DMS153 (cell line): ENCODE data around the gene TMEM232.
"Not testable (repeated sequence)": the region's sequence is repeated elsewhere in the genome, so short reads cannot be mapped to it uniquely, and the experiment has no call there.

Experiments
- DNase-seq: peaks from one replicate; lab custom pipeline; 2025; lab: John Stamatoyannopoulos, UW

TMEM232 gene

DNA sequence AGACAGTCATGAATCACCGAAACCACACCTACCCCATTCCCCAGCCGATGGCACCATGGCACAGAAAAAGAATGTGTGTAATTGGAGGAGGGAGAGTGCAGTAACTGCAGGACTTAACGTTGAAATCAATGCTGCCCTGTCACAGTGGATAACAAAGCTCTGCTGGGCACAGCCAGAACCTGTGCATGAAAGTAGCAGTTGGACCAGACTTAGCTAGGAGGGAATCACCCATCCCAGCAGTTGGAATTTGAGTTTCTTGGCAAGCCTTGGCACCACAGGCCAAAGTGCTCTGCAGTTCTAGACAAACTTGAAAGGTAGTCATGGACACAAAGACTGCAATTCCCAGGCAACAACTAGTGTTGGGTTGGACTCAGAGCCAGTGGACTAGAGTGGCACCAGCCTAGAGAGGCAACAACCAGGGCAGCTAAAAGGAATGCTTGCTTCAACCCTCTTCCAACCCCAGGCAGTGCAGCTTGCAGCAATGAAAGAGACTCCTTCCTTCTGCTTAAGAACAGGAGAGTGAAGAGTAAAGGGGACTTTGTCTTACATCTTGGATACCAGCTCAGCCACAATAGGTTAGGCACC, 19.1 kb downstream of the TMEM232 start:
- no peak for DNase-seq

DNA sequence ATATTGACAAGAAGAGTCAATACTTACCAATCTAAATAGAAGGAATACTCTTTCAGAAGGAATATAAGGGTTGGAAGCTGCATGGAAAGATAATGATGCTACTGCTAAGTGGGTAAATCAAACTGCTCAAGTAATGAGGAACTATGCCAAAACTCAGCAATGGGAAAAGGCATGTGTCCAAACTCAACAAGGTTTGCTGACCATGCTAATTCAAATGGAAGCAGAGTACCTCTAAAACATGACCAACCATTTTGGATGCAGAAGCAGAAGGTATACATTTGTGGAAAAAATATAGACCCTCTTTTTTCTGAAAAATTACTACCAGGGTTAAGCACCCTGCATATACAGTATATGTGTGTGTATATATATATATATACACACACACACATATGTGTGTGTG, 21.1 kb downstream of the TMEM232 start:
- DNase-seq, result no peak

DNA sequence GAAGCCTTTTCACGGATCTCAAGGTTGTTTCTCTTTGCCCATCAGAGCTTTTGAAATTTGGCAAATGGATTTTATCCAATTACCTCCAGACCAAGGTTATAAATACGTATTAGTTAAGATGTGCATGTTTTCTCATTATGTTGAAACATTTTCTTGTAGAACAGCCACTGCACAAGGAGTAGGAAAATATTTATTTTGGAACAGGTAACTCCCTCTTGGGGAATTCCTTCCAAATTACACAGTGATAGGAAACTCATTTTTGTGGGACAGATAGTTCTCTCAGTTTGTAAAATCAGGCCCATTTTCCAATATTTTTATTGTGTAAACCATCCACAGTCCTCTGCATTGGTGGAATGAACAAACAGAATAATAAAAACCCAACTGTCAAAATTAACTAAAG, 23.0 kb downstream of the TMEM232 start:
- DNase-seq, result no peak

DNA sequence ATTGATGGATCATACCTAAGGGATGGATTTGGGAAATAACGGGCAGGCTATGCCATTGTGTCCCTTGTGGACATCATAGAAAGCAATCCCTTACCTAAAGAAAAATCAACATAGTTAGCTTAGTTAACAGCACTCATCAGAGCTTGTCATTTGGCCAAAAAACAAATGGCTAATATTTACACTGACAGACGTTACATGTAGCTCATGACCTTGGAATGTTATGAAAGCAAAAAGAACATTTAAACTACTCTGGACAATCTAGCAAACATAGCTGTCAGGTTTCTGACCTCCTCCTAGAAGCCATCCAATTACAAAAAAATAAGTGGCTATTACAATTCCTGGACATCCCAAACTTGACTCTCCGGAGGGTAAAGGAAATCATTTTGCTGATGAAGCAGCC, 23.8 kb downstream of the TMEM232 start:
- DNase-seq, result no peak

DNA sequence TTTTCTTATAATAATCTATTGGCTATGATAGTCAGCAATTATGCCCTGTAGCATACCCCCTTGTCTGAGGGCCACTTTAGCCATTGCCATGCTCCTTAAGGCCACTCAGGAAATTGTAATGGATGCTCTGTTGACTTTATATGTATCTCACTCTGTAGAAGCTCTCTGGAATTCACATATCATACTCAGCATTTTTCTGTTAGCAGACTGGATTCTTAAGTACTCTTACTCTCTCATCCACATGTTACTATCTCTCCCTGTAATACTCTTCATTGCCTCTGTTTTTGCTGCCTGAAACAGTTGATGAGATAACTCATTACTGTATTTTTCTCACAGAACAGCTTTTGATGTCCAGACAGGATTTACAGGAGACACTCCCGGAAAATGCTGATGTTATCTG, 24.2 kb downstream of the TMEM232 start:
- no peak for DNase-seq

DNA sequence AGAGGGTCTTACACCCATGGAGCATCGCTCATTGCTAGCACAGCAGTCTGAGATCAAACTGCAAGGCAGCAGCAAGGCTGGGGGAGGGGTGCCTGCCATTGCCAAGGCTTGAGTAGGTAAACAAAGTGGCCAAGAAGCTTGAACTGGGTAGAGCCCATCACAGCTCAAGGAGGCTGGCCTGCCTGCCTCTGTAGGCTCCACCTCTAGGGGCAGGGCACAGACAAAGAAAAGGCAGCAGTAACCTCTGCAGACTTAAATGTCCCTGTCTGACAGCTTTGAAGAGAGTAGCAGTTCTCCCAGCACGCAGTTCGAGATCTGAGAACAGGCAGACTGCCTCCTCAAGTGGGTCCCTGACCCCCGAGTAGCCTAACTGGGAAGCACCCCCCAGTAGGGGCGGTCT, 33.8 kb downstream of the TMEM232 start:
- not testable (repeated sequence) for DNase-seq

DNA sequence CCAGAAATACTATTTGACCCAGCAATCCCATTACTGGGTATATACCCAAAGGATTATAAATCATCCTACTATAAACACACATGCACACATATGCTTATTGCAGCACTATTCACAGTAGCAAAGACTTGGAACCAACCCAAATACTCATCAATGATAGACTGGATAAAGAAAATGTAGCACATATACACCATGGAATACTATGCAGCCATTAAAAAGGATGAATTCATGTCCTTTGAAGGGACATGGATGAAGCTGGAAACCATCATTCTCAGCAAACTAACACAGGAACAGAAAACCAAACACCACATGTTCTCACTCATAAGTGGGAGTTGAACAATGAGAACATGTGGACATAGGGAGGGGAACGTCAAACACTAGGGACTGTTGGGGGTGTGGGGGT, 35.9 kb downstream of the TMEM232 start:
- not testable (repeated sequence) for DNase-seq

DNA sequence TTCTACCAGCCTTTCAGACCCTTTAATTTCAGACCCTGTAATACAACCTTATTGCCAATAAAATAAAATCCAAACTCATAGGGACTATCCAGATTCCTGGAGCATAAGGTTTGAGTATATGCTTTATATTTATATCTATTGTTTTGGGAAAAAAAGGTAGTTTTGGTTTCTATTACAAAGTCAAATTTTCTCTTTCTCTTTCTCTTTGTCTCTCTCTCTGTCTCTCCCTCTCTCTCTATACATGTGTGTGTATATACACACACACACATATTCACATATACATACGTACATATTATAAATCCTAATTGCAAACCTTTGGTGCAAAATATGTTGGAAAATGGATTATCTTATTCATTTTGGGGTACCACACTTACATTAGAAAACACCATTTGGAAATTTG, 39.0 kb downstream of the TMEM232 start:
- DNase-seq, result no peak

DNA sequence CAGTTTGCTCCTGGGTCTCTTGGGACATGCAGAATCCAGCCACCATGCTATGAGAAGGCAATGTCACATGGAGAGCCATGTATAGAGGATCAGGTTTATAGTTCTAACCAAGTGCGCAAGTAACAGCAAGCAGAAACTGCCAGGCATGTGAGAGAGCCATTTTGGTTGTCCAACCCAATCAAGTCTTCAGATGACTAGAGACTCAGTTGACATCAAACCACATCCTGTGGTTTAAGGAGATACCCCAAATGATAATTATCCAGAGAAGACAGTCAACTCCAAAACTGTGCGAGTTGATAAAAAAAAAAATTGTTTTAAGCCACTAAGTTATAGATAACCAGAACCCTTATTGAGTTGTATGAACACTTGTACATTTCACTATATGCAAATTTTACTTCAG, 40.2 kb downstream of the TMEM232 start:
- no peak for DNase-seq

DNA sequence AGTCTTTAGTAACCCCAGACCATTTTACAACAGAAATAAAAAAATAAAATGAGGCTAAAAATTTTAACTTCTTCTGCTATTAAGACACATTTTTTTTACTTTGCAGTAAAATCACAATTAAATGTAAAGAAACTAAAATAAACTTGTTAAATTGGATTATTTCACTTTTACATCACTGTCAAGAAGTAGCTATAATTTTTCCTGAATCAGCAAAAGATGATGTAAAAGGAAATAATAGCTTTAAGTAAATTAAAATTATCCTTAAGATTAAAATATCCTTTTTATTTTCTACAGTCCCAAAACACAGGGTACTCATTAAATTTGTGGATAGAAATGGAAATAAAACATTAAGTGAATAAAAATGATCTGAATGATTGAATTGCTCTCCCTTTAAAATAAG, 44.5 kb downstream of the TMEM232 start:
- DNase-seq, result no peak

DNA sequence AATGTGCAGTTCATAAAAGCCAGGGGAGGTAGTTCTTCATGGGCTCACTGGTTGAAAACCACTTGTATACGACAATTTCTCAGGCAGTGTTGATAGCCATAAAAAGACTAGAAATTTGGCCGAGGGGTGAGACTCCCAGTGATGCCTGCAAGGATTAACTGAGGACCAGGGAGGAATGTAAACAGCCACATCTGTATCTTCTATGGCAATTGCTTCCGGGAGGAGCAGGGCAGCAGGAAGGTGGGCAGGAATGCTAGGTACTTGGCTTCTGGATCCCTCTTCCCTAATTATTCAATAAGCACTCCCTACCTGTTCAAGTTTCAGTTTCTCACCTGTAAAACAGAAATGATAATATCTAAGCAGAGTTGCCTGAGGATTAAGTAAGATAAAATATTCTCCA, 45.4 kb downstream of the TMEM232 start:
- no peak for DNase-seq

DNA sequence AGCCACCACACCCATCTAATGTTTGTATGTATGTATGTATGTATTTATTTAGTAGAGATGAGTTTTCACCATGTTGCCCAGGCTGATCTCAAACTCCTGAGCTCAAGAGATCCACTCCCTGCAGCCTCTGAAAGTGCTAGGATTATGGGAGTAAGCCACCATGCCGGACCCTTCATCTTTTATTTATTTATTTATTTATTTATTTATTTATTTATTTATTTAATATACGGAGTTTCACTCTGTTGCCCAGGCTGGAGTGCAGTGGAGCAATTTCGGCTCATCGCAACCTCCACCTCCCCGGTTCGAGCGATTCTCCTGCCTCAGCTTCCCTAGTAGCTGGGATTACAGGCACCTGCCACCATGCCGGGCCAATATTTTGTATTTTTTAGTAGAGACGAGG, 49.9 kb downstream of the TMEM232 start:
- not testable (repeated sequence) for DNase-seq

DNA sequence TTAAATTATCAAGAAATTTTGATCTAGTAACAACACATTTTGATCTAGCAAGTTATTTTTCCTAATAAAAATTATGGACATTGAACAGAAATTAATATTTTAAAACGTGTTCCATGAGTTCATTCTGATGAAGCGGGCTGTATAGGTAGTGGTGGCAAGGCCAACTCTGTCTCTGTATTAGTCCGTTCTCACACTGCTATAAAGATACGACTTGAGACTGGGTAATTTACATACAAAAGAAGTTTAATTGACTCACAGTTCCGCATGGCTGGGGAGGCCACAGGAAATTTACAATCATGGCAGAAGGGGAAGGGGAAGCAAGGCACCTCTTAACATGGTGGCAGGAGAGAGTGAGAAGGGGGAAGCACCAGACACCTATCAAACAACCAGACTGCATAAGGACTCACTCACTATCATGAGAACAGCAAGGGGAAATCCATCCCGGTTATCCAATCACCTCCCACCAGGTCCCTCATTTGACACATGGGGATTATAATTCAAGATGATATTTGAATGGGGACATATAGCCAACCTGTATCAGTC, 61.2 kb downstream of the TMEM232 start:
- DNase-seq, result no peak

DNA sequence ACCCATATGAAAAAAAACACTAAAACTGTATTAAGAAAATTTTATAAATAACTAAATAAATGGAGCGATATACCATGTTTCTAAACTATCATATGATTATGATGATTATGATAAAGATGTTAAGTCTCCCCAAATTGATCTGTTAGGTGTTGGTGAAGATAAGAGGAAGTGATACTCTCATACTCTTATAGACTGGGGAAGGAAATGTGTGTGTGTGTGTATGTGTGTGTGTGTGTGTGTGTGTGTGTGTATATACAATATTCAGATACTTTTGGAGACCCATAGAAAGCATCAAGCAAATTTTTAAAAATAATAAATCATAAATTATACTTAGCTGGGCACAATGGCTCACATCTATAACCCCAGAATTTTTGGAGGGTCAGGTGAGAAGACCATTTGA, 62.9 kb downstream of the TMEM232 start:
- no peak for DNase-seq

DNA sequence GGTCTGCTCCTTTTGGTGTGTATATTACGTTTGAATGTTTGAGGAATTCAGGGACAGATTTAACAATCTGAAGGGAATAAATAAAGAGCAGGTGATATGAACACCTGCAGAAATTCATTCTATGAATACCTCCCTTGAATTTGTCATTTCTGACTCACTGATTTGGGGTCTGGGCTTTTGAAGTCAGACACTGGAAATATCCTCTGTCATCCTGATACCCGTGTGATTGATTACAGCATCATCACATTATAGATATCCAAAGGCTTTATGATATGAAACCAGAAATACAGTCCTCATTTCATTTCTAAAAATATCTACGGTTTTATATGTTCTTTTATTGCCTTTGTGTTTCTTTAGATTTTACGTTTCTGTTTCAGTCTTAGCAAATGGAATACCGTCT, 68.5 kb downstream of the TMEM232 start:
- DNase-seq, result no peak

DNA sequence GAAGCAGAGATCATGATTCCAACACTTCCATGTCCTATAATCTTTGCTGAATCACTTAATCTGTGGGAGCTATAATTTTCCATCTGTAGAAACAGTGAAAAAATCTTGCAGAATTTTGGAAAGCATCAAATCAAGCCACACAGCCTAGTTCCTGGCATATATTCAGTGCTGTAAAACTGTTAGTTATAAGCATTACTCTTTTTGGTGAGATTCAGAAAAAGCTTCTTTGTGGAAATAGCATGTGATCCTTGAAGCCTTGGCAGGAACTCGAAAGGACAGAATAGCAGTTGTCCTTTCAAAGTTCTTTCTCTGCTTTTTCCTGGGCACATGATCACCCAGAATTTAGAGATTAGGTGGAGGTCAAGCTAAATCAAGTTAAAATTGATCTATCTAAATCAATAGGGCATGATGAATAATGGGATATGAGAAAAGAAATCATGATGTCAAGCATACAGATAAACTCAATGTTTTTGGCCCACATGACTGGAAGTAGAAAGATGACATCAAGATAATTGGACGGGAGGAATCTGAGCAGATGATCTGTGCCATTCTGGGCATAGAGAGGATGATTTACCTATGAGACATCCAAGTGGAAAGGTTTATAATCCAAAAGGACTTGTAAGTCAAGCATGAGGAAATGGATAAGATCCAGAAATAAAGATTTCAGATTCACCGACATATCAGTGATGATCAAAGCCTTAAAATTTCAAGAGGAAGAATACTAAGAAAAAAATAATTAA, 73.1 kb downstream of the TMEM232 start:
- no peak for DNase-seq

DNA sequence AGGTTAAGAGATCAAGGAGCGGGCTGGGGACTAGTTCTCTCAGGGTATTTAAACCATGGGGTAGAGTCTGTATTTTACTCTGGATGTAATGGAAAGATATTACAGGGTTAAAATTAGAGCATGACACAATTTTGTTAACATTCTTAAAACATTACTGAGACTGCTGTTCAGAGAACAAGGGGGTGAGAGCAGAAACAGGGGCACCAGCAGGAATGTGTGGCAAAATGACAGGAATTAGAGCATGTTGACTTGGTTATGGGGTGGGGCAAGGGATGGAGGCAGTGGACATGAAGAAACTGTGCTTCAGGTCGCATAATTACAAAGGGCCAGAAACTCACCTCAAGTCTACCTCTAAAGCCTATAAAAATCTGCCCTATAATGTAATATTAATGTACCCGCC, 75.0 kb downstream of the TMEM232 start:
- no peak for DNase-seq

DNA sequence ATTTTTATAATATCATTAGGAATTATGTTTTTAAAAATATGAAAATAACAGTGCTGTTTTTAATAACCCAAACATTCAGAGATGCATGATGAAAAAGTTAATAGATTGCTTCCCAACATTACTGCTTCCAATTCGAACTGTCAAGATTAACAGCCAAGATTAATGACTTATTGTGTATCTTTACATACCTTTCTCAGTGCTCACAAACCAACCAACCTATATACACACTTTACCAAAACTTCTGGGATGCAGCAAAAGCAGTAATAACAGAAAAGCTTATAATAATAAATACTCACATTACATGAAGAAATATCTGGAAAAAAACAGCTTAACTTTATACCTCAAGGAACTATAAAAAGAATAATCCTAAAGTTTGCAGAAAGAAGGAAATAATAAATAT, 82.1 kb downstream of the TMEM232 start:
- no peak for DNase-seq

DNA sequence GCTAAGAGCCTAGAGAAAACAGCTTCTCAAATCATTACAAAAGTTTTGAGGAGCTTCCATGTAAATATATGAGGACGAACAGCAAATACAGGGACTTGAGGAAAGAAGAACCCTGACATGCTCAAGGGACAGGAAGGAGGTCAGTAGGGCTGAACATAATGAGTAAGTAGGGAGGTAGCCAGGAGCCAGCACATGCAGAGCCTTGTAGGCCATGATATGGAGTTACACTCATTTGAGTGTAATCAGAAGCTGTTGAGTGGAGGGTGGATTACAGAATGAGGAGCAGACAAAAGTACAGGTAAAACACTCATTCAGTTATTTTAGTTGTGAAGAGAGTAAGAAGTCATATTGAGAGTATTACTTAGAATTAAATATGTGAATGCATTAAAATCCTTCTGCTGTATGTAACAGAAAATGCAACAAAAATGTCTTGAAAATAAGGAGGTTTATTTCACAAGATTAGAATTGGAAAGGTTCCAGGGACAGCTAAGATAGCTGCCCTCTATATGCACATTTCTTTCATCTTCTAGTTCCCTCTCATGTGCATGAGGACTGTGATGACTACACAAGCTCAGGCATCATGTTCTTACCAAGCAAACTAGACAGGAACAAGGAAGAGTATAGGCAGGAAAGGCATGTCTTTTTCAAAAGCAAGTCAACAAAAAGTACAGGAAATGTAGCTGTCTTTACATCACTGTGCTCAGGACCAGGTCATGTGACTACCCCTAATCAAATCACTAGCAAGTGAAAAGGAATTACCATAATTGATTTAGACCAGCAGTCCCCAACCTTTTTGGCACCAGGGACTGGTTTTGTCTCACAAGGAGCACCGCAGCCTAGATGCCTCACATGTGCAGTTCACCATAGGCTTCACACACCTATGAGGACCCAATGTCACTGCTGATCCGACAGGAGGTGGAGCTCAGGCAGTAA, 87.2 kb downstream of the TMEM232 start:
- no peak for DNase-seq

DNA sequence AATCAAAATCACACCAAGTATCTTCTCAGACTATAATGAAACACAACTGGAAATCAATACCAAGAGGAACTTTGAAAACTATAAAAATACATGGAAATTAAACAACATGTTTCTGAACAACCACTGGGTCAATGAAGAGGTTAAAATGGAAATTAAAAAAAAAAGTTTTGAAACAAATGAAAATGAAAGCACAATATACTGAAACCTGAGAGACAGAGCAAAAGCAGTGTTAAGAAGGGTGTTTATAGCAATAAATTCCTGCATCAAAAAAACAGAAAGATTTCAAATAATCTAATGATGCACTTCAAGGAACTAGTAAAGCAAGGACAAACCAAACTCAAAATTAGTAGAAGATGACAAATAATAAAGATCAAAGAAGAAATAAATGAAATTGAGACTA, 92.0 kb downstream of the TMEM232 start:
- no peak for DNase-seq

DNA sequence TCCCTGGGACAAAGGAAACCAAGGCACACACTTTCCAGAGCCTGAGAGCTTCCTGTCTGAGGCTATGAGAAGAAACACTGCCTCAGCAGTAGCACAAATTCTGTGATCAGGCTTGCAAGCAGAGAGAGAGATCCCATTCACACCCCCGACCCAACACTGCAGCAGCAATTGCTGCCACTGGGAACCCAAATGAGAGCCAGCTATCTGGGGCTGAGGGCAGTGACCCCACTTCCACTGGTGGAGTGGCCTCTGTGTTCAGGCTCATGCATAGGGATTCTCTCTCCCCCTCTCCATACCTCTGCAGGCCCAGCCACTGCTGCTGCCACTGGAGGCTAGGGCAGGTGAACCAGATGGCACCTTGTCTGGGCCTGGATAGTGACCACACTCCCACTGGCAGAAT, 95.2 kb downstream of the TMEM232 start:
- DNase-seq, result no peak

DNA sequence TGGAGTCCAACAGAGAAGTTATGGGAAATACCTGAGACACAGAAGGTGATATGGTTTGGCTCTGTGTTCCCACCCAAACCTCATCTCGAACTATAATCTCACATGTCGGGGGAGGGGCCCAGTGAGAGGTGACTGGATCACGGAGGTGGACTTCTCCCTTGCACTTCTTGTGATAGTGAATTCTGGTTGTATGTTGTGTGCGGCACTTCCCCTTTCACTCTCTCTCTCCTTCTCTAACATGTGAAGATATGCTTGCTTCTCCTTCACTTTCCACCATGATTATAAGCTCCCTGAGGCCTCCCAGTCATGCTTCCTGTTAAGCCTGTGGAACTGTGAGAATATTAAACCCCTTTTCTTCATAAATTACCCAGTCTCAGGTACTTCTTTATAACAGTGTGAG, 96.1 kb downstream of the TMEM232 start:
- no peak for DNase-seq
